ENCODE measurements around the gene MCRIP2. TPM values are rescaled to one million over a fixed set of nuclear protein-coding genes. Genes with fewer than 3 reads are reported as not detected.
A peak's percentile ranks its signal among the peaks of the same experiment; 100 is the strongest.

MCRIP2 gene
- polyA plus RNA-seq, 1 donor = 17.6 TPM

- DNase-seq = no peak
Observed at GRCh38 chr16:633336-634050, 8.1 kb upstream of the MCRIP2 start.

- no peak for DNase-seq
Observed at GRCh38 chr16:634051-634670, 7.5 kb upstream of the MCRIP2 start.

GRCh38 chr16:634996-635395 is 6.6 kb upstream of the MCRIP2 start:
- no peak for DNase-seq

- DNase-seq = no peak
Observed at GRCh38 chr16:635573-636205, 5.9 kb upstream of the MCRIP2 start.

- DNase-seq = peak; percentile 95
Observed at GRCh38 chr16:636206-637080, 5.2 kb upstream of the MCRIP2 start, which contains the start of gene METTL26. TSS of gene METTL26 (minus strand) at chr16:636305. CDS start at chr16:636290, 15 bp downstream.

GRCh38 chr16:637081-638018 is 4.3 kb upstream of the MCRIP2 start:
- no peak for DNase-seq

GRCh38 chr16:638034-638543 is 3.5 kb upstream of the MCRIP2 start:
- DNase-seq = no peak

- no peak for DNase-seq
Observed at GRCh38 chr16:638836-639235, 2.8 kb upstream of the MCRIP2 start.

- no peak for DNase-seq
Observed at GRCh38 chr16:640614-641013, 1.0 kb upstream of the MCRIP2 start.

- no peak for DNase-seq
Observed at GRCh38 chr16:642189-643049, 791 bp downstream of the MCRIP2 start.

GRCh38 chr16:643050-643368 is 1.4 kb downstream of the MCRIP2 start:
- DNase-seq = no peak

GRCh38 chr16:644556-644955 is 2.9 kb downstream of the MCRIP2 start:
- DNase-seq = no peak

GRCh38 chr16:645852-646678 is 4.4 kb downstream of the MCRIP2 start:
- DNase-seq = no peak

- DNase-seq = no peak
Observed at GRCh38 chr16:646679-647172, 5.1 kb downstream of the MCRIP2 start.

- DNase-seq = no peak
Observed at GRCh38 chr16:647173-647902, 5.7 kb downstream of the MCRIP2 start.

- no peak for DNase-seq
Observed at GRCh38 chr16:648071-648780, 6.6 kb downstream of the MCRIP2 start.

GRCh38 chr16:648781-649589 is 7.4 kb downstream of the MCRIP2 start, which contains the start of gene WDR90:
TSS of gene WDR90 (plus strand) at chr16:649365. CDS start at chr16:649417, 52 bp downstream.
- peak; percentile 92 for DNase-seq
